Activated CD4-positive, alpha-beta T cell treated with anti-CD3 and anti-CD28 coated beads for 1 hour (primary cell): ENCODE measurements around the gene MRPL28.
"Not testable (repeated sequence)": the region's sequence is repeated elsewhere in the genome, so short reads cannot be mapped to it uniquely, and the experiment has no call there.

Experiments used
- DNase-seq: peaks from one replicate; pipeline ENCODE4 v3.0.0-alpha.2; 2020

MRPL28 gene

DNA sequence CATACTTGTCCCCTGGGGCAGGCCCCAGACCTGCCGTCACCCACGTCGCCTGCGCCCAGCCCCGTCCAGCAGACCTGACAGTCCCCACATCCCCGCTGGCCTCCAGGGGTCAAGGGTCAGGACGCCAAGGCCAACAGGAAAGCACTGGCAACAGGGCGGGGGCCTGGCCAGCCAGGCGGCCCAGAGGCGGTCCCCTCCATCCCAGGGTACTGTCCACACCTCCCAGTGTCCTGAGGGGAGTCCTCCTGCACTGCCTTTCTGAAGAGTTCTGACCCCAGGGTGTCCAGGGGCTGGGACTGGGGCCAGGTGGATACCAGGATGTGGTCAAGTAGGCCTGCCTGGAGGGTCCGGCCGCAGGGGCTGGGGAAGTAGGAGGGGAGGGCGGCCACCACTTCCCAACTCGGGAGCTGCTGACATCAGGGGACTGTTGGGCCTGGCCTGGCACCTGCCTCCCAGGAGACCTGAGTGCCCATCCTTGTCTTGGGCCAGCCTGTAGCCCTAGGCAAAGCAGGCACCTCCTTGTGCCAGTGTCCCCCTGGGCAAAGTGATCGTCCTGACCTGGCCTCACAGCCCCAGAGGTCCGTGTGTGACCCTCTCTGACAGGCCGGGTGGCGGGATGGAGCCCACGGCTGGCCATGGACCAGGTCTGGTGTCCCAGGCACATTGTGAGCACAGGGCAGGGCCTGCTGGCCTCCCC, 11.1 kb downstream of the MRPL28 start:
- no peak for DNase-seq

DNA sequence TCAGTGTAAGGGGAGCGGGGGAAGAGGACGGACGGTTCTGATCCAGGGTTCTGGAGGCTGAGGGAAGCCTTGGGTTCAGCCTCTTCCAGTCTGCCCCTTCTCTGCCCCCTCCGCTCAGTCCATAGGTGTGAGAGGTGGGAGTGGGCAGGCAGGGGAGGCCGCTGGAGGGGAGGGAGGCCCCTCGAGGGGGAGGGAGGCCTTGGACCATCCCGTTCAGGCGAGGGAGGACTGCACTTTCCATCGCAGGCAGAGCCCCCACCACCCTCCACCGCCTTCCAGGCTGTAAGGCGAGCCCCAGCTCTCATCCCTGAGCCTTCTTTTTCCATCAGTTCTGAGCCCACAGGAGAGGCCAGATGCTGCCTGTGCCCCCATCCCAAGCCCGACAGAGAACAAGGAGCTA, 13.6 kb downstream of the MRPL28 start:
- DNase-seq = no peak

DNA sequence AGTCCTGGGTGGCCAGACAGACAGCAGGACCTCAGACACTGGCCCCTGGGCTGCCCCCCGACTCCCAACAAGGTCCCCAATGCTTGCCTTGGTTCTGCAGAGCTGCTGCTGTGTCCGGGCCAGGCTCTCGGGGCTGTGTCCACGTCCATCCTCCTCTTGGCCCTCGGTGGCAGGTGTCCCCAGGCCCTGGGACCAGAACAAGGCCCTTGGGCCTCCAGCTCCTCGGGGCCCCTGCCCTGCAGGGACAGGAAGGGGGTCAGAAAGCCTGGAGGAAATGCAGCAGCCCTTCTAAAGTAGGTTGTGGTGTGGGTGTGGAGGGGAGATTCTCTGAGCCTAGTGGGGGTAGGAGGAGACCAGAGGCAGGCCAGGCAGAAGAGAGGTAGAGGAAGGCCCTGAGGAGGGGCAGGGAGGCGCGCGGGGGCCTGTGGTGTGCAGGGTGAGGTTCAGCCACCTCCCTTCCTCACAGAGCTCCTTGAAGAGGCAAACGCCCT, 15.3 kb downstream of the MRPL28 start:
- DNase-seq = no peak

DNA sequence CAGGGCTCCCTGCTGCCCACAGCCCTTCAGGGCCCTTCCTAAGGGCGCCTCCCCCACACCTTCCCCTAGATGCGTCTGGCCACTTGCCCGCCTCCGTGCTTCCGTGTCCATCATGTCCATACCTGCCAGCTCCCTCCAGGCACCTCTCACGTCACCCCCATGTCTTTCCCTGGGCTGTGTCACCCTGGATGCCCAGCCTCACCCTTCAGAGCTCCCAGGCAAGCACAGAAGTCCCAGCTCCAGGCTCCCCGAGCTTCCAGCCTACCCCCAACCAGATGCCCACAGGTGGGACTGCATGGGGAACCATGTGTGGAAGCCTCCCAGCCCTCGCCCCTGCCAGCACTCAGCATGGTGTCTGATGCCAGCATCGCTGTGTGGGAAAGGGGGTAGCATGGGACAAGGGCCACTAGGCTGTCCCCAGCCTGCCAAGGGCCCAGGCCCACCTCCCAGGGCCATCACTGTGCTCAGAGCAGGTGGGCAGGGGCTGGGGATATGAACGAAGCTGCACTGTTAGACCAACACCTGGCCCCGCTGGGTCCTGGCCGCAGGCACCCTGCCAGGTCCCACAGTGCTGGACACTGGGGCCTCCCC, 16.0 kb downstream of the MRPL28 start:
- DNase-seq = no peak

DNA sequence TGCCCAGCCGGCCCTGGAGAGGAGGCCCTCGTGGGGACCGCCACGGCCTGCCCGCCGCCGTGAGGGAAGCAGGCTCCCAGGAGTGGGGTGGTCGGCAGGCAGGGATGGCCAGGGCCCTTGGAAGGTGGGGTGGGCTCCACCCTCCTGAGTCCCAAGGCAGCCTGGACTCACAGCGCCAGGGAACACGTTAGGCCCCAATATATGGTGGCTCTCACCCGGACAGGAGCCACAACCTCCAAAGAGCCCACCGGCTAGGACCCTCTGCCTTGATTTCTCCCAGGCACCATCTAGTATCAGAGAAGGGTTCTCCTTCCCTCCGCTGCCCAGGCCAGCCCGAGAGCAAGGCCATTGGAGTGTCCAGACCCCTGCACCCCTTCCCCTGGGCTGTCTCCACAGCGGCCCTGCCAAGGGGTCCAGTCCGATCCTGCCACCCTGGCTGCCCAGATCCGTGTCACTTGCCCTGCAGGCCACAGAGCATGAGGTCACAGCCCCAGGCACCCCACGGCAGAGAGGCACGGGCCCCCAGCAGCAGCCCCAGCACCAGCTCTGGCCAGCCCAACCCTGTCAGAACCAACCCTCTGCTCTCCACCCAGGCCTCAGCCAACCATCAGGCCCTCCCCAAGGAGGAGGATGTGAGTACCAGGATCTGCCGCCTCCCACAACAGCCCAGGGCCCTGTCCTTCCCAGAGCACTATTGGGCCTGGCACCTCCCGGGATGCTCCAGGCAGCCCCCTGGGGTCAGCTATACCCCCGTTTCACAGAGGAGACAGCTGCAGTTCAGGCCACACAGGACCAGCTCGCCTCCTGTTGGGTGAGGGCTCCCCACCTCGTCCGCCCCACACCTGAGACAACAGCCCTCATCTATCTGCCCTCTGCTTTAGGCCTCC, 16.7 kb downstream of the MRPL28 start:
- no peak for DNase-seq

DNA sequence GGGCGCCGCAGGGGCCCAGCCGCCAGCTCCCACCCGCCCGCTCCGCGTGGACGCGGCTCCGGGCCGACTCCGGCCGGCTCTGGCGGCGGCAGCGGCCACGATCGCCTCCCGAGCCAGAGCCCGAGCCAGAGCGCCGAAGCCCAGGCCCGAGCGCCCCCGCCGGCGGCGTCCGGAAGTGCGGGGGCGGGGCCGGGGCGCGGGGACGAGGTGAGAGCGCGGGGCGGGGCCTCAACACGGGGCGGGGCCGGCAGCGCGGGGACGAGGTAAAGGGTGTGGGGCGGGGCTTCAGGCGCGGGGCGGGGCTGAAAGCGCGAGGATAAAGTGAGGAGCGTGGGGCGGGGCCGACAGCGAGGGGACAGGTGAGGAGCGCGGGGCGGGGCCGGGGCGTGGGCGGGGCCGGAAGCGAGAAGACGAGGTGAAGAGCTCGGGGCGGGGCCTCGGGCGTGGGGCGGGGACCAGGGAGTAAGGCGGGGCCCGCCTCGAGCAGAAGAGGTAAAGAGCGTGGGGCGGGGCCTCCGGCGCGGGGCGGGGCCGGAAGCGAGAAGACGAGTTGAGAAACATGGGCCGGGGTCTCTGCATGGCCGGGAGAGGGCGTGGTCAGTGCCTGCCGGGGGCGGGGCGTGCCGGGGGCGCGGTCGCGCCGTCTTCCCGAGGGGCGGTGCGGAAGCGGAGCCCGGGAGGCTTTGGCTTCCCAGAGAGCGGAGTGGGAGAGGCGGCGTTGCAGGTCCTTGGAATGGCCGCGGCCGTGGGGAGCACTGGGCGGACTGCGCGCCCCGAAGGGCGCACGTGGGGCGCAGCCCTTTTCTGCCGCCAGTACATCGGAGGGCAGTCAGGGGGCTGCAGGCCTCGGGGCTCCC, 17.6 kb downstream of the MRPL28 start, which contains the start of gene AXIN1:
TSS of gene AXIN1 (minus strand) at position 177 of the 857 bp plus-strand sequence. CDS start 5,698 bp downstream, outside the sequence.
- peak; percentile 100 for DNase-seq

DNA sequence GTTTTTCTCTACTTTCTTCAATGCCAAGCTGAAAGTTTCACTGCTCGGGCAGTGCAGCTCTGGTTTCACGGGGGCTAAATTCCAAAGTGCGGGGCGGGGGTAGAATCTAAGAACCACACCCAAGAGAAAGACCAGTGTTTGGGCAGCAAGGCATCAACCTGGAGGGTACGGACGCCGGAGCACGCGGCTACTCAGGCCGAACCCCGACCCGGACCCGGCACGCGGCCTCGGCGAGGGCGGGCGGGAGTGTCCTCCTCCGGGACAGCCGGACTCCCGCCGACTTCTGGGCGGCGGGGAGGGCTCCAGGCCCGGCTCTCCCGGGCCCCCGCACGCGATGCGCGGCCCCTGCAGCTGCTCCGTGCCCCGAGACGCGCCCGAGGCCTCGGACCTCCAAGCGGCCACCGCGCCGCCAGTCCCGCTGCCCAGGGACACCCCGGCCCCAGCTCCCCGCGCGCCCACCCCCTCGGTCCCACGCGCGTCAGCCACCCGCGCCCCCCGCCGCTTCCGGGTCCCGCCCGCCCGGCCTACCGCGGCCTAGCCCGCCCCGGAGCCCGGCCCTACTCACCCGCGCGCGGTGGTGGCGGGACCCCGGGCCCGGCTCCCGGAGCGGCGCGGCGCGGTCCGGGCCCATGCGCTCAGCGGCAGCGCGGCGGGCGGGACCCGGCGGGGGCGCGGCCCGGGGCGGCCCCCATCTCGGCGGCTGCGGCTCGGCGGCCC, 18.4 kb downstream of the MRPL28 start:
- DNase-seq = no peak

DNA sequence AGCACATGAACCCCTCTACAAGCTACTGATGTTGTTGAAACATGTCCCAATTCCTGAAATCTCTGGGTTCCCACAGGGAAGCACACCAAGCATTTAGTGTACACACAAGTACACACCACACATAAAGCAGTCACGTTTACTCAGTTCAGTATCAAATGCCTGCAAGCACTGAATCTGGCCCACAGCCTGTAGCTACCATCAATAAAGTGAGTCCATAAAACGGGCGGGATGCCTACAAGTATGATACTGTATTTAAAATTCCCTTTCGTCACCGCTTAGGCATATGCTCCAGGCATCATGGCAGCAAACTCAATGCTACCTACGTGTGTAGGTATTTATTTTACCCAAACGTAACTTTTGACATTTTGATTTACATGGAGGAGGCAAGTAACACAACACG, 20.1 kb downstream of the MRPL28 start:
- no peak for DNase-seq

DNA sequence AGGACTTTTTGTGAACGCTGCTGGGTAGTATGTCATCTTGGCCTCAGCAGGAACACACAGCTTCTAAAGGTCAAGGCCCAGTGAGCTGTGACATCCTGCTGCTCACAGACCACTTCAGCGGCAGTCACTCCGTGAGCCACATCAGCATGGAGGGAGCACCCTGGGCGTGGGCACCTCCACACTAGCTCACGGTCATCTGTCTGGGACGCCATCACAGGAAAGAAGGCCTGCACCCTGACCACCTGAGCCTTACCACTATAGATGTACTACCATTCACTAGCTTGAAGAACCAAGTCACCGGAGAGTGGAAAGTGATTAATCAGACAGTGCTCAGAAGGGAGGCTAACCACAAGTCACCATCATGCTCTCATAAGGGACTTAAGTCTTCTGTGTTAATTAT, 21.1 kb downstream of the MRPL28 start:
- DNase-seq = no peak

DNA sequence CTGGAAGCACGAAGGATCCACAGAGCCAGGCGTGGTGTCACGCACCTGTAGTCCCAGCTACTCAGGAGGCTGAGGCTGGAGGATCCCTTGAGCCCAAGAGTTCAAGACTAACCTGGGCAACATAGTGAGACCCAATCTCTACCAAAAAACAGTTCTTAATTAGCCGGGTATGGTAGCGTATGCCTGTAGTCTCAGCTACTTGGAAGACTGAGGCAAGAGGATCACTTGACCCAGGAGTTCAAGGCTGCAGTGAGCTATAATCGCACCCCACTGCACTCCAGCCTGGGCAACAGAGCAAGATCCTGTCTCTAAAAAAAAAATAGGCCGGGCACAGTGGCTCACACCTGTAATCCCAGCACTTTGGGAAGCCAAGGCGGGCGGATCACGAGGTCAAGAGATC, 21.8 kb downstream of the MRPL28 start:
- not testable (repeated sequence) for DNase-seq

DNA sequence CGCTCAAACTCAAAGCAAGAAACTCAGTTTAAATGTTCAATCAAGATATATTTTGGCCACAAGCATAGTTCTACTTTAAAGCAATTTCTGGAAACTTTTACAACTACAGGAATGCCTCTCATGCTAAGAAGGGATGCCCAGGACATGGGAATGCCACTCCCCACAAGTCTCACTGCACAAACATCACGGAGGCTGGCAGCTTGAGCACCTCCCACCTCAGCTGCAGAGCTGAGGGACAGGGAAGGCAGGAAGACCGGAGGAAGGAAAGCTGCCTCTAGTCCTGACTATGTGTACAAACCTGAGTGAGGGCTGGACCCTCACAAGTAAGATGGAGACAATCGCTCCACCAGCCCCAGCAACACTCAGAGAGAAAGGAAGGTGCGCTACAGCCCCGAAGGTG, 23.1 kb downstream of the MRPL28 start:
- DNase-seq = no peak

DNA sequence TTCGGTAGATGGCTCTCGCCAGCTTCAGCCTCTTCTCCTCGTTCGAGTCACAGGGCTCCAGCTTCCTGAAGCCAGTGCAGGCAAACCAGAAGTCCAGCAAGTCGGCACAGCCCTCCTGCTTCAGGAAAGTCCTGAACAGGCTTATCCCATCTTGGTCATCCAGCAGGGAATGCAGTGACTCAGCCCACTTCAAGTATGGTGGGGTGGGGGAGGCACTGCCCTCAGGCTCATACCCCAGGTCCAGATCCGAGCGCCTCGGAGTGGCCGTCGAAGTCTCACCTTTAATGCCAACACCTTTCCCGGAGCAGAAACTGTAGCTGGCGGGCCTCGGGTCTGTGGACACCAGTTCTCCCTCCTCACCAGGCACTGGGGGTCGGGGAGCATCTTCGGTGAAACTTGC, 23.8 kb downstream of the MRPL28 start:
- no peak for DNase-seq

DNA sequence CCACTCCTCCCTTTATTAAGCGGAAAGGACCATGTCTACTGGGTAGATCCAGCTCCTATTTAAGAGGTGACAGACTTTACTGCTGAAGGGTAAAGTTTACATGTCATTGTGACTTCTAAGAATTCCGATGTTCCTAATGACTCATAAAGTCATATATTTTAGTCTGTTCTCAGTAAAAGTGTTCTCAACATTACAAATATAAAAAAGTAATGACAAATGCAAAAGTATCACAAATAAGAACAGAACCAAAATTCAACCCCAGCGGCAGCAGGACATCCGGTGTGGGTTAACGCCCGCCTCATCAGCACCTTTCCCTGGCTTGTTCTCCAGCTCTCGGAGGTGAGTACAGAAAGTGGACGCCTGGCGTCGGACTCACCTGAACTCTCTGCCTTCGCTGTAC, 24.6 kb downstream of the MRPL28 start:
- no peak for DNase-seq

DNA sequence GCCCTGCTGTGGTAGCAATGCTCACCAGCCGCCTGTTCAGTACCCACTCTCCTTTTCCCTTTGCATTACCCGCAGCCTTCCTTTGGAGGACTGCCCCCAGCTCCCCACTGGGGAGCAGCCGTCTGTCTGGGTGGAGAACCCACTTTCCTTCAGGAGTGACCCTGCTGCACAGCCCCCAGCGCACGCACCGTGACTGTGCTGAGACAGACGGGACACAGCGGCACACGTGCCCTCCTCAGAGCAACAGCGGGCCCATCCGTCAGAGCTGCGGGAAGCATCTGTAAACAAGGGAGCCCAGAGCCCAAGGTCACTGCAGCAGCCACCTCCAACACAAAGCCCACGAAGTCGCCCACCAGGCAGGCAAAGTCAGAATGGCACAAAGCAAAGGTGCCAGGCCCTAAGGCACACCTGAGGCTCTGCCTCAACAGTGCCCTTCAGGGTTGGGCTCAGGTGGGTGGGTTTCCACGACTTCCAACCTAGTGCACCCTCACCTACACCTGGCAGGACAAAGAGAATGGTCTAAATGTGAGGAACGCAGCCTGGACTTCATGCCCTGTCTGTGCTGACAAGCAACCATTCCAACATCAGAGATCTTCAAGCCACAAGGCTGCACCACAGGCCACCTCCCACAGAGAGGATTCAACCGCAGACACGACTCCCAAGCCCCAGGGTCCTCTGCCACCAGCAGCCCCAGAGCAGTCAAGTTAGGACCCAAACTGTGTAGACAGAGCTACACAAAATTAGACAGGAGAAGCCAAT, 27.7 kb downstream of the MRPL28 start:
- no peak for DNase-seq

DNA sequence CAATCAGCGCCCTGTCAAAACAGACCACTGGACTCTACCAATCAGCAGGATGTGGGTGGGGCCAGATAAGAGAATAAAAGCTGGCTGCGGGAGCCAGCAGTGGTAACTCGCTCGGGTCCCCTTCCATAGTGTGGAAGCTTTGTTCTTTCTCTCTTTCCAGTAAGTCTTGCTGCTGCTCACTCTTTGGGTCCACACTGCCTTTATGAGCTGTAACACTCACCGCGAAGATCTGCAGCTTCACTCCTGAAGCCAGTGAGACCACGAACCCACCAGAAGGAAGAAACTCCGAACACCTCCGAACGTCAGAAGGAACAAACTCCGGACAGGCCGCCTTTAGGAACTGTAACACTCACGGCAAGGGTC, 28.4 kb downstream of the MRPL28 start:
- DNase-seq = not testable (repeated sequence)

DNA sequence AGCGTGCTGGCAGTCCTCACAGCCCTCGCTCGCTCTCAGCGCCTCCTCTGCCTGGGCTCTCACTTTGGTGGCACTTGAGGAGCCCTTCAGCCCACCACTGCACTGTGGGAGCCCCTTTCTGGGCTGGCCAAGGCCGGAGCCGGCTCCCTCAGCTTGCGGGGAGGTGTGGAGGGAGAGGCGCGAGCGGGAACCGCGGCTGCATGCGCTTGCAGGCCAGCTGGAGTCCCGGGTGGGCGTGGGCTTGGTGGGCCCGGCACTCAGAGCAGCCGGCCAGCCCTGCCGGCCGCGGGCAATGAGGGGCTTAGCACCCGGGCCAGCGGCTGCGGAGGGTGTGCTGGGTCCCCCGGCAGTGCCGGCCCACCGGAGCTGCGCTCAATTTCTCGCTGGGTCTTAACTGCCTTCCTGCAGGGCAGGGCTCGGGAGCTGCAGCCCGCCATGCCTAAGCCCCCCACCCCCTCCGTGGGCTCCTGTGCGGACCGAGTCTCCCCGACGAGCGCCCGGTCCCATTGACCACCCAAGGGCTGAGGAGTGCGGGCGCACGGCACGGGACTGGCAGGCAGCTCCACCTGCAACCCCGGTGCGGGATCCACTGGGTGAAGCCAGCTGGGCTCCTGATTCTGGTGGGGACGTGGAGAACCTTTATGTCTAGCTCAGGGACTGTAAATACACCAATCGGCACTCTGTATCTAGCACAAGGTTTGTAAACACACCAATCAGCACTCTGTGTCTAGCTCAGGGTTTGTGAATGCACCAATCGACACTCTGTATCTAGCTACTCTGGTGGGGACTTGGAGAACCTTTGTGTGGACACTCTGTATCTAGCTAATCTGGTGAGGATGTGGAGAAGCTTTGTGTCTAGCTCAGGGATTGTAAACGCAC, 29.0 kb downstream of the MRPL28 start:
- DNase-seq = not testable (repeated sequence)

DNA sequence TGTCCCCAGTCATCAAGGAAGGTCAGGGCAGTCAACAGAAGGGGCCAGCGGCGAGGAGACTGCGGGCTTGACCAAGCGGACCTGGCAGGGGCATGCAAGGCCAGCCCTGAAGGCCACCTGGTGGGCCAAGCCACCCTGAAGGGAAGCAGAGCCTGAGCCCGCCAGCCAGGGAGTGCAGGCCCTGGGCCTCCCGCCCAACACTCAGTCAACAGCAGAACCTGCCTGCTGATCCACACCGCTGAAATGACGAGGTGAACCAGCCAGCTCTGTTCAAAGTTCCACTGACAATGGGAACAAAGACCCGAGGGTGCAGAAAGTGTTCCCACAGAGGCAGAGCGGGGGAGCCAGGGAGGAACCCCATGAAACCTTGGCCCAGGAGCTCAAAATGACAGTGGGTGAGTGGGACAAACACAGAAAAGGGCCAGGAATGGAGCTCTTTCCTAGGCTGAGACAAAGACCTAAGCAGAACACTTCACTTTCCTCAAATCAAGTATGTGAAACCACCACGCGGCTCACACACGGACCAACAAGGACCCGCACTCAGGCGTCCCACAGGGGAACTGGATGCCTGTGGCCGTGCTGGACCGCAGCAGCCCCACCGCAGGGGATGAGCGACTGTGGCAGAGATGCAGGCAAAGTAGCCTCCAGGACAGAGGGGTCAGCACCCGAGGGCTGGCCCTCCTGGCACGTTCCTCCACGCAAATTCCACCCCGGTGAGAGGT, 29.8 kb downstream of the MRPL28 start:
- no peak for DNase-seq

DNA sequence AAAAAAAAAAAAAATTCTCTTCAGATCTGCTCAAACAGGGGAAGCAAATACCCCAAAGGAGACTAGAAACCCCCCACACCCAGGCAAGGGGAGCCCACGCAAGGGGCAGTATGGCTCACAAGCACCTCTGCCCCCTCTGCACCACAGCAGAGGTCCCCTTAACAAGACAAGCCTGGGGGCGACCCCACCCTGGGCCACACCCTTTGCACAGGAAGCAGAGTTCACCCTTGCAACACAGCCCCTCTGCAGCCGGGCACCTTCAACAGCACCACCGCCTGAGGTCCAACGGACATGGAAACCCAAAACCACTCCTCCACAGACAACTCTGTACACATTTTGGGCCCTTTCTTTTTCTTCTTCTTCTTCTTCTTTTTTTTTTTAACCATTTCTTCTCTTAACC, 30.7 kb downstream of the MRPL28 start:
- no peak for DNase-seq

DNA sequence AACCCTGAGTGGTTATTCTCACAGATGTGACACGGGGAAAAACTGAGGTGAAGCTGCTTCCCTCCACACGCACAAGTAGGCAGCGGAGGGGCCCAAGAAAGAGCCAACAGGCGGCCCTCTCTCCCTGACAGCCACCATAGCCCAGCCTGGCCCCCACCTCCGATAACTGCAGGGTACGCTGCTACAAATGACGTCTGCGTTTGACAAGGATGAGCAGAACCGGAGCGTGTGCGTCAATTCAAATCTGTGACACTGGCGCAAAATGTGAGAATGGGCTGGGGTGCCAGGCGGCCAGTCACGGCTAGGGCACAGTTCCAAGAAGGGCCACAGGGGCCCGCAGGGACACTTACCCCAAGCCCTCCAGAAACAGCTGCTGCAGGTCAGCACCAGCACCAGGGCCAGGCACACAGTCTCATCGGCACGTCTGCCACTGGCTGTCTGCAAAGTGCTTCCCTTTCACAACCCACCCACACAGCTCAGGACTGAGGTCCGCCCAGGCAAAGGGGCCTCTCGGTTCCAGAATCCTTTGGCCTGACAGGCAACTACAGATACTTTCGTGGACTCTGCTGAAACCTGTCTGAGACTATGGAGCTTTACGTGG, 32.3 kb downstream of the MRPL28 start:
- DNase-seq = no peak
